ENCODE results near the gene CACNA1G. TPM values are rescaled to one million over a fixed set of nuclear protein-coding genes. Genes with fewer than 3 reads are reported as not detected.
A peak's percentile ranks its signal among the peaks of the same experiment; 100 is the strongest.

CACNA1G gene
- total RNA-seq, 1 donor from 2014 or later = 1.6 TPM

DNA sequence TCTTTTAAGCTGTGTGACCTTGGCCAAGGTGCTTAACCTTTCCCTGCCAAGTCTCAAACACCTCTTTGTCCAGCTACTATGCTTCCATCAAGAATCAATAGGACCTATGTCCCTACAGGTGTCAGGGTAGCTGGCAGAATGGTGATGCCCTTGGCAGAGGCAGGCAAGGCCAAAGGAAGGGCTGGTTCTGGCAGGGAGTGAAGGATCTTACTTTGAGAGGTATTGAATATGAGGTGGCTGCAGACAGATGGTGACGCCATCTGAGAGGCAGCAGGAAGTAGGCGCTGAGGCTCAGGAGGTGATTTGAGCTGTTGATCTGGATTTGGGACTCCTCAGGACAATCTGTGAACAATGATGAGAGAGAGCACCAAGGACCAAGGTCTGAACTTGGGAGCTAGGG is 86.7 kb downstream of the CACNA1G start:
- peaks cover 6% of the 10 kb centered on the region for H3K27me3 Mint-ChIP-seq (ENCODE audit: insufficient read depth, low read depth)
- no peak for DNase-seq (ENCODE audit: low spot score)

DNA sequence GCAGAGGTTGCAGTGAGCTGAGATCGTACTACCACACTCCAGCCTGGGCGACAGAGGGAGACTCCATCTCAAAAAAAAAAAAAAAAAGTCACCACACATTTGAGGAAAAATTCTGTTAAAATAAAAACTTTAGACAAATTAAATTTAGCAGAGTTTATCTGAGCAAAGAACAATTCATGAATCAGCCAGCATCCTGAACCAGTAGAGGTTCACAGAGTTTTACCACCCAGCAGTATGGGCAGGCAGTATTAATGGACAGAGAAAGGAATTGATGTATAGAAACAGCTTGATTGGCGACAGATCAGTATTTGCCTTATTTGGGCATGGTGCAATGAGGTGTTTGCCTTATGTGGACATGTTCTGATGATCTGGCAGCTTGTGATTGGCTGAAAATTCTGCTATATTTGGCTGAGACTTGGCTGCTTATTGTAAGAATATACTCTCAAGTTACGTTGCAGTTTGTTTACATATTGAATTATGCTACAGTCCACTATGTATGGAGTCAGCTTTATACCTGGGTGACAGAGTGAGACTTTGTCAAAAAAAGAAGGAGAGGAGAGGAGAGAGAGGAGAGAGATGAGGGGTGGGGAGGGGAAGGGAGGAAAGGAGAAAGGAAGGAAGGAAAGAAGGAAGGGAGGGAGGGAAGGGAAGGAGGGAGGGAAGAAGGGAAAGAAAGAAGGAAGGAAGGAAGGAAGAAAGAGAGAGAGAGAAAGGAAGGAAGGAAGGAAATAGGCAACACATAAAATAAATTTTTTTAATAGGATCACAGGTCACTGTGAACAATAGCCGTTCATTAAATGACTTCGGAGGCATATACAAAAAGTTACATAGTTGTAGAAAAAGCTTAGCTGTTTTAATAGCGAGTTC is 88.8 kb downstream of the CACNA1G start:
- no peak overlapping the region for H2AFZ ChIP-seq (replicated peaks)
- no peaks in the 10 kb centered on the region for H3K27me3 ChIP-seq
- Mint-ChIP-seq H3K27me3 (ENCODE audit: insufficient read depth, low read depth) (peaks cover 6% of the 10 kb centered on the region), H3K4me1 (no peaks in the 10 kb centered on the region), H3K4me3 (no peak overlapping the region), H3K36me3 (no peaks in the 10 kb centered on the region), H3K9me3 (peaks cover 3% of the 10 kb centered on the region), H3K27ac (no peak overlapping the region)
- H3K4me2 ChIP-seq = no peak overlapping the region
- no peak overlapping the region for H3K4me3 ChIP-seq
- no peaks in the 10 kb centered on the region for H3K36me3 ChIP-seq
- DNase-seq (ENCODE audit: low spot score) = no peak
- H3F3A ChIP-seq (ENCODE audit: low read depth) = no peaks in the 10 kb centered on the region
- no peaks in the 10 kb centered on the region for H3K79me2 ChIP-seq (ENCODE audit: low read depth)
- H3K9me3 ChIP-seq (ENCODE audit: low read depth) = no peaks in the 10 kb centered on the region
- no peak overlapping the region for H3K9ac ChIP-seq
- no peak overlapping the region for H3K27ac ChIP-seq
- no peaks in the 10 kb centered on the region for H3K4me1 ChIP-seq
- H4K20me1 ChIP-seq (ENCODE audit: low read depth) = no peaks in the 10 kb centered on the region
- TF ChIP-seq, protein P1, sequence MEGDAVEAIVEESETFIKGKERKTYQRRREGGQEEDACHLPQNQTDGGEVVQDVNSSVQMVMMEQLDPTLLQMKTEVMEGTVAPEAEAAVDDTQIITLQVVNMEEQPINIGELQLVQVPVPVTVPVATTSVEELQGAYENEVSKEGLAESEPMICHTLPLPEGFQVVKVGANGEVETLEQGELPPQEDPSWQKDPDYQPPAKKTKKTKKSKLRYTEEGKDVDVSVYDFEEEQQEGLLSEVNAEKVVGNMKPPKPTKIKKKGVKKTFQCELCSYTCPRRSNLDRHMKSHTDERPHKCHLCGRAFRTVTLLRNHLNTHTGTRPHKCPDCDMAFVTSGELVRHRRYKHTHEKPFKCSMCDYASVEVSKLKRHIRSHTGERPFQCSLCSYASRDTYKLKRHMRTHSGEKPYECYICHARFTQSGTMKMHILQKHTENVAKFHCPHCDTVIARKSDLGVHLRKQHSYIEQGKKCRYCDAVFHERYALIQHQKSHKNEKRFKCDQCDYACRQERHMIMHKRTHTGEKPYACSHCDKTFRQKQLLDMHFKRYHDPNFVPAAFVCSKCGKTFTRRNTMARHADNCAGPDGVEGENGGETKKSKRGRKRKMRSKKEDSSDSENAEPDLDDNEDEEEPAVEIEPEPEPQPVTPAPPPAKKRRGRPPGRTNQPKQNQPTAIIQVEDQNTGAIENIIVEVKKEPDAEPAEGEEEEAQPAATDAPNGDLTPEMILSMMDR (IDR thresholded peaks at IDR 0.05) = no peak
- TF ChIP-seq EZH2phosphoT487 (IDR thresholded peaks at IDR 0.05) = no peak
- TF ChIP-seq EZH2 (IDR thresholded peaks at IDR 0.05) = no peak

More for the DNA sequence above, 86.7 kb downstream of the CACNA1G start:
- Mint-ChIP-seq H3K27ac (peak overlapping the region; percentile 34), H3K4me3 (no peak overlapping the region), H3K9me3 (peaks cover 3% of the 10 kb centered on the region), H3K4me1 (no peaks in the 10 kb centered on the region), H3K36me3 (no peaks in the 10 kb centered on the region)
- Histone ChIP-seq H3K79me2 (ENCODE audit: low read depth) (no peaks in the 10 kb centered on the region), H3K27me3 (no peaks in the 10 kb centered on the region), H2AFZ (replicated peaks) (no peak overlapping the region), H4K20me1 (ENCODE audit: low read depth) (no peaks in the 10 kb centered on the region), H3K4me1 (no peaks in the 10 kb centered on the region), H3F3A (ENCODE audit: low read depth) (no peaks in the 10 kb centered on the region), H3K9me3 (ENCODE audit: low read depth) (no peaks in the 10 kb centered on the region), H3K4me3 (no peak overlapping the region), H3K4me2 (no peak overlapping the region), H3K36me3 (no peaks in the 10 kb centered on the region), H3K9ac (no peak overlapping the region), H3K27ac (no peak overlapping the region)
- TF ChIP-seq, protein P1 (IDR thresholded peaks at IDR 0.05) = no peak
- TF ChIP-seq EZH2 (IDR thresholded peaks at IDR 0.05) (no peak), EZH2phosphoT487 (IDR thresholded peaks at IDR 0.05) (no peak)

DNA sequence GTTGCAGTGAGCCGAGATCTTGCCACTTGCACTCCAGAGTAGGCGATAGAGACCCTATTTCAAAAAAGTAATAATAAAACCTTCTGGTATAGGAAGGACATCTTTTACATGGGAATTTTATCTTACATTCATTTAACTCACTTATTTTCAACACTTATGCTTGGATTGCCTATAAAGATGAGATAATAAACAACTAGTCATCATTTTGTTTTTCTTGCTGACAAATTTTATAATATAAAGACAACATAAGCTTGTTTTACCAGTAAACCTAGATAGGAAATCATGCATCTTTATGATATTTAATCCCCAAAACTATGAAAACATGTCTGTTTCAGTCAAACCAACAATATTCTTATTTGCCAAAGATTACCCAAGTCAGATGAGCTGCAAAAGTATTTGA is 91.1 kb downstream of the CACNA1G start:
- Histone ChIP-seq H3K9ac (no peak overlapping the region), H3K9me3 (ENCODE audit: low read depth) (no peaks in the 10 kb centered on the region), H3K4me1 (no peaks in the 10 kb centered on the region), H3K27me3 (no peaks in the 10 kb centered on the region), H3F3A (ENCODE audit: low read depth) (no peaks in the 10 kb centered on the region), H4K20me1 (ENCODE audit: low read depth) (no peaks in the 10 kb centered on the region), H3K4me3 (no peak overlapping the region), H3K36me3 (no peaks in the 10 kb centered on the region), H2AFZ (replicated peaks) (no peak overlapping the region), H3K4me2 (no peak overlapping the region), H3K79me2 (ENCODE audit: low read depth) (no peaks in the 10 kb centered on the region), H3K27ac (no peak overlapping the region)
- no peak for DNase-seq (ENCODE audit: low spot score)
- Mint-ChIP-seq H3K36me3 (no peaks in the 10 kb centered on the region), H3K9me3 (peaks cover 3% of the 10 kb centered on the region), H3K27me3 (ENCODE audit: insufficient read depth, low read depth) (peaks cover 4% of the 10 kb centered on the region), H3K4me1 (no peaks in the 10 kb centered on the region), H3K27ac (no peak overlapping the region), H3K4me3 (no peak overlapping the region)
- TF ChIP-seq EZH2phosphoT487 (IDR thresholded peaks at IDR 0.05) = no peak
- TF ChIP-seq, protein P1 (IDR thresholded peaks at IDR 0.05) = no peak
- no peak for TF ChIP-seq EZH2 (IDR thresholded peaks at IDR 0.05)
